ENCODE data around the gene RUNX1.

- TF ChIP-seq CTCF (IDR thresholded peaks at IDR 0.05; ENCODE audit: low read depth, low read length) = no peak
- no peak for TF ChIP-seq EZH2phosphoT487 (IDR thresholded peaks at IDR 0.05; ENCODE audit: low read depth)
Measured at GRCh38 chr21:34834852-34835501, 214.1 kb downstream of the RUNX1 start.
